Esophagus muscularis mucosa (tissue), 4 donors: ENCODE measurements around the gene ZNF99. TPM values are rescaled to one million over a fixed set of nuclear protein-coding genes. Genes with fewer than 3 reads are reported as not detected.
"Not testable (repeated sequence)": the region's sequence is repeated elsewhere in the genome, so short reads cannot be mapped to it uniquely, and the experiment has no call there.

Source experiments
- DNase-seq: peaks from one replicate; pipeline ENCODE4 v3.0.0-alpha.2; 2017; ENCODE audit errors: extremely low spot score
- H3K27ac ChIP-seq, 4 donors: fragments of 200-600 bp; sonication (generic); replicated peaks in 1 of 4; 1 replicate in 3 of 4; 2 replicates in 1 of 4; pipeline ENCODE4 v1.5.1; 2016 to 2019; ENCODE audit warnings: mild to moderate bottlenecking in 1 of 4
- H3K27me3 ChIP-seq, 4 donors: fragments of 200-600 bp; sonication (generic); one replicate each; pipeline versions ENCODE4 v1.5.1 to v1.6.0; 2016 to 2019
- H3K36me3 ChIP-seq, 4 donors: fragments of 200-600 bp; sonication (generic); one replicate each; pipeline ENCODE4 v1.5.1; 2016 to 2019
- H3K4me1 ChIP-seq, 4 donors: fragments of 200-600 bp; sonication (generic); one replicate each; pipeline ENCODE4 v1.5.1; 2016 to 2019
- H3K4me3 ChIP-seq, 4 donors: fragments of 200-600 bp; sonication (generic); 1 replicate in 2 of 4; 2 replicates in 2 of 4; pipeline ENCODE4 v1.5.1; 2016 to 2019; ENCODE audit warnings: mild to moderate bottlenecking in 4 of 4, moderate library complexity in 1 of 4
- H3K9me3 ChIP-seq, 4 donors: fragments of 200-600 bp; sonication (generic); 1 replicate in 3 of 4; 2 replicates in 1 of 4; pipeline ENCODE4 v1.5.1; 2016 to 2019
- EP300 ChIP-seq: sonication (generic); formaldehyde crosslinking; IDR thresholded peaks from one replicate; pipeline ENCODE4 v1.6.1; 2017; ENCODE audit warnings: antibody characterized with exemption
- POLR2A ChIP-seq: fragments of 450-650 bp; IDR thresholded peaks from one replicate; pipeline ENCODE4 v1.6.1; 2017; ENCODE audit warnings: antibody characterized with exemption, moderate library complexity, mild to moderate bottlenecking, low read depth
- POLR2AphosphoS5 ChIP-seq, 2 donors: sonication (generic); formaldehyde crosslinking; IDR thresholded peaks; one replicate each; pipeline ENCODE4 v1.6.1; 2017; ENCODE audit warnings: antibody characterized with exemption in 2 of 2
- WGBS: methylation state at CpG from one replicate; pipeline ENCODE4 v1.1.5; 2018; 5-methylcytosine and 5-hydroxymethylcytosine counted together
- intact Hi-C: fragments of 100-400 bp; cut with DNase I; formaldehyde crosslinking; loops from one replicate; pipeline ENCODE4 v1.15.1; 2023
- small RNA-seq, 3 donors: library from RNA; depleted of rRNA; stranded (forward); fragments of <200 nt; gene quantifications; one replicate each; pipeline ENCODE3, GENCODE V24; 2016
- total RNA-seq, 4 donors: library from RNA; depleted of rRNA; stranded (reverse); fragments of >200 nt; gene quantifications; one replicate each; pipeline versions ENCODE4 v1.1.0 to v1.2.1, GENCODE V29; 2016
- TF ChIP-seq, protein P1 (sequence below), 3 experiments: fragments of 200-600 bp in 2 of 3; fragments of 450-650 bp in 1 of 3; sonication (generic) in 2 of 3; IDR thresholded peaks; one replicate each; pipeline ENCODE4 v1.5.1; 2017 to 2019; ENCODE audit warnings: antibody characterized with exemption in 3 of 3, mild to moderate bottlenecking in 2 of 3, moderate library complexity in 1 of 3

ZNF99 gene
- total RNA-seq, 4 donors from 2014 or later, result under 0.01 to 0.29 (median under 0.01) TPM; not detected in 1

DNA sequence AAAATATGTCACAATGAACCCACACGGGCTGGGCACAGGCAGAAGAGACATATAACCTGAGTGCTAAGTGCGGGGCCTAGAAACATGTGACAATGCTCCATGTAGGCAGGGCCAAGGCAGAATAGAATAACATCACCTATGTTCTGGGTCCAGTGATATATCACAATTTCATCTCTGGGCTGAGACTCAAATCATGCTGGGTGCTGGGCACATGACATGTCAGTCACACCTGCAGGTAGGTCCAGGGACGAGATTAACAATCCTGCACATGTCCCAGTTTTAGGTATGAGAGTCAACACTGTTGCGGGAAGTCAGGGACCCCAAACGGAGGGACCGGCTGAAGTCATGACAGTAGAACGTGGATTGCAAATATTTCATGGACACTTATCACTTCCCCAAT, 50.3 kb downstream of the ZNF99 start:
- H3K36me3 ChIP-seq, result no peaks in the 10 kb centered on the region
- 87% methylated on average over 7 of the region's 7 CpGs for WGBS
- no peak overlapping the region for H3K4me3 ChIP-seq
- H3K4me1 ChIP-seq, result no peaks in the 10 kb centered on the region
- intact Hi-C loops, result no loop called here
- no peaks in the 10 kb centered on the region for H3K27me3 ChIP-seq
- DNase-seq, result peak; percentile 83
- peaks cover 0 to 8% (median 2%) of the 10 kb centered on the region in 4 donors for H3K9me3 ChIP-seq
- H3K27ac ChIP-seq, result no peak overlapping the region
- TF ChIP-seq POLR2A, result no peak
- no peak for TF ChIP-seq POLR2AphosphoS5 (IDR thresholded peaks at IDR 0.05)
- TF ChIP-seq, protein P1, sequence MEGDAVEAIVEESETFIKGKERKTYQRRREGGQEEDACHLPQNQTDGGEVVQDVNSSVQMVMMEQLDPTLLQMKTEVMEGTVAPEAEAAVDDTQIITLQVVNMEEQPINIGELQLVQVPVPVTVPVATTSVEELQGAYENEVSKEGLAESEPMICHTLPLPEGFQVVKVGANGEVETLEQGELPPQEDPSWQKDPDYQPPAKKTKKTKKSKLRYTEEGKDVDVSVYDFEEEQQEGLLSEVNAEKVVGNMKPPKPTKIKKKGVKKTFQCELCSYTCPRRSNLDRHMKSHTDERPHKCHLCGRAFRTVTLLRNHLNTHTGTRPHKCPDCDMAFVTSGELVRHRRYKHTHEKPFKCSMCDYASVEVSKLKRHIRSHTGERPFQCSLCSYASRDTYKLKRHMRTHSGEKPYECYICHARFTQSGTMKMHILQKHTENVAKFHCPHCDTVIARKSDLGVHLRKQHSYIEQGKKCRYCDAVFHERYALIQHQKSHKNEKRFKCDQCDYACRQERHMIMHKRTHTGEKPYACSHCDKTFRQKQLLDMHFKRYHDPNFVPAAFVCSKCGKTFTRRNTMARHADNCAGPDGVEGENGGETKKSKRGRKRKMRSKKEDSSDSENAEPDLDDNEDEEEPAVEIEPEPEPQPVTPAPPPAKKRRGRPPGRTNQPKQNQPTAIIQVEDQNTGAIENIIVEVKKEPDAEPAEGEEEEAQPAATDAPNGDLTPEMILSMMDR (IDR thresholded peaks at IDR 0.05), result no peak
- no peak for TF ChIP-seq EP300

GRCh38 chr19:22728214-22728613, 55.7 kb downstream of the ZNF99 start:
- H3K27me3 ChIP-seq, H3K4me3 ChIP-seq, H3K9me3 ChIP-seq, H3K36me3 ChIP-seq, H3K4me1 ChIP-seq, intact Hi-C loops, H3K27ac ChIP-seq: not testable (repeated sequence)
- peak; percentile 89 for DNase-seq
- 90% methylated on average over 4 of the region's 4 CpGs for WGBS

DNA sequence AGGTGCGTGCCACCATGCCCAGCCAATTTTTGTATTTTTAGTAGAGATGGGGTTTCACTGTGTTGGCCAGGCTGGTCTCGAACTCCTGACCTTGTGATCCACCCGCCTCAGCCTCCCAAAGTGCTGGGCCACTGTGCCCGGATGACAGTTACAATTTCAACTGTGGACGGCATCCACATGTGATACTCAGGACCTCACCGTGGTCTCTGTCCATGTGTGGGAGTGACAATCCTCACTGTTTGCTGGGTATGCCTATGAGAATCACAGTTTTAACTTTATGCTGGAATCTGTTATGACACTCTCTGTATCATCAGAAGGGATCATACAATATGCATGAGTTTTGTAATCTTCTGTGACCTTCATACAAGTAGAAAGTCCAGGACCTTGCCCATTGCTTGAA, 62.4 kb downstream of the ZNF99 start:
- peak; percentile 88 for DNase-seq
- H3K4me3 ChIP-seq, H3K4me1 ChIP-seq, H3K9me3 ChIP-seq, H3K27me3 ChIP-seq, H3K27ac ChIP-seq, H3K36me3 ChIP-seq, intact Hi-C loops: not testable (repeated sequence)
- WGBS, result 82% methylated on average over 6 of the region's 6 CpGs

DNA sequence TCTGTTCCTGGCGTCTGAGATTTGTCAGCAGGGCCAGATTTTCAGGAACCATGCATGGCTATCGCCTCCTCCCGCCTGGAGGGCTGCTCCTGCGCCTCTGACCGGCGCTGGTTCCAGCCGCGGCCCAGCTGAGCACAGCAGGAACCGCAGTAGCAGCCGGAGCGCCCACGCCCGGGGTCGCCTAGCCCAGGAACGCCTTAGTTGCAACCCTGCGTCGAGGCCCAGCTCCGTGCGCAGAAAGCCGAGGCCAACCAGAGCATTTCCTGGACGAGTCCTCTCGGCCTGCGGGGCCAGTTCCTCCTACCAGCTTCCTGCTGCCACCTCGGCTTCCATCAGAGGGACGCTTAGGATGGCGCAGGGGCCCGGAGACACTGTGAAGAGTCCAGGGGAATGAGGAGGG, 75.0 kb downstream of the ZNF99 start:
- no peak for DNase-seq
- TF ChIP-seq, protein P1 (IDR thresholded peaks at IDR 0.05), result no peak
- no peak for TF ChIP-seq POLR2A
- no peak for TF ChIP-seq POLR2AphosphoS5 (IDR thresholded peaks at IDR 0.05)
- TF ChIP-seq EP300, result no peak
- Histone ChIP-seq H3K9me3 (peaks cover 0 to 17% (median 8%) of the 10 kb centered on the region in 4 donors), H3K27me3 (peaks cover 0 to 4% (median 0%) of the 10 kb centered on the region in 4 donors), H3K4me3 (no peak overlapping the region), H3K4me1 (no peaks in the 10 kb centered on the region), H3K36me3 (no peaks in the 10 kb centered on the region), H3K27ac (no peak overlapping the region)
- WGBS, result 35% methylated on average over 13 of the region's 27 CpGs
- intact Hi-C loops, result no loop called here

GRCh38 chr19:22703096-22703495, 80.9 kb downstream of the ZNF99 start:
- peaks cover 0 to 26% (median 12%) of the 10 kb centered on the region in 4 donors for H3K9me3 ChIP-seq

DNA sequence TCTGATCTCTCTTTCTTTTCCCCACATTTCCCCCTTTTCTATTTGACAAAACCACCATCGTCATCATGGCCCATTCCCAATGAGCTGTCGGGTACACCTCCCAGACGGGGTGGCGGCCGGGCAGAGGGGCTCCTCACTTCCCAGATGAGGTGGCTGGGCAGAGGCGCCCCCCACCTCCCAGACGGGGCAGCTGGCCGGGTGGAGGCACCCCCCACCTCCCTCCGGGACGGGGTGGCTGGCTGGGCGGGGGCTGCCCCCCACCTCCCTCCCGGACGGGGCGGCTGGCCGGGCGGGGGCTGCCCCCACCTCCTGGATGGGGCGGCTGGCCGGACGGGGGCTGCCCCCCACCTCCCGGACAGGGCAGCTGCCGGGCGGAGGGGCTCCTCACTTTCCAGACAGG, 81.3 kb downstream of the ZNF99 start:
- H3K27ac ChIP-seq, H3K4me3 ChIP-seq, intact Hi-C loops, H3K27me3 ChIP-seq, H3K4me1 ChIP-seq, H3K36me3 ChIP-seq, DNase-seq: not testable (repeated sequence)
- H3K9me3 ChIP-seq, result peaks cover 0 to 26% (median 12%) of the 10 kb centered on the region in 4 donors
- WGBS, result 100% methylated on average over 5 of the region's 22 CpGs

More at GRCh38 chr19:22703096-22703495, 80.9 kb downstream of the ZNF99 start:
- H3K4me1 ChIP-seq, H3K27ac ChIP-seq, DNase-seq, H3K27me3 ChIP-seq, H3K36me3 ChIP-seq, intact Hi-C loops, H3K4me3 ChIP-seq: not testable (repeated sequence)
- WGBS, result 94% methylated on average over 26 of the region's 28 CpGs

Small RNA genes within 50 kb of the gene (small RNA-seq; reads per million reads assigned to genes)
- gene AC008626.1, result 0 reads per million in 3 donors
- gene AC008626.2, result 0 reads per million in 3 donors

Other genes starting within 250 kb of the ZNF99 start
- under 1 TPM; under 0.01 to 0.42 (median 0.15) TPM for gene ZNF492, start 149.8 kb downstream of the ZNF99 start, total RNA-seq
- gene ZNF723, start 48.1 kb upstream of the ZNF99 start, total RNA-seq, result not detected
- 1 to 10 TPM; 3.3 to 4.6 (median 4.1) TPM for gene ZNF728, start 219.0 kb upstream of the ZNF99 start, total RNA-seq